HG02798 (cell line): Measurements from ENCODE around the gene KIF18A.
"Not testable (repeated sequence)": the region's sequence is repeated elsewhere in the genome, so short reads cannot be mapped to it uniquely, and the experiment has no call there.

Experiments used
- ATAC-seq: cut with Tn5 transposase; IDR thresholded peaks from one replicate; pipeline ENCODE4 v1.9.1; 2021; ENCODE audit warnings: mild to moderate bottlenecking; ENCODE audit not compliant: unreplicated experiment, poor library complexity

Gene KIF18A

DNA sequence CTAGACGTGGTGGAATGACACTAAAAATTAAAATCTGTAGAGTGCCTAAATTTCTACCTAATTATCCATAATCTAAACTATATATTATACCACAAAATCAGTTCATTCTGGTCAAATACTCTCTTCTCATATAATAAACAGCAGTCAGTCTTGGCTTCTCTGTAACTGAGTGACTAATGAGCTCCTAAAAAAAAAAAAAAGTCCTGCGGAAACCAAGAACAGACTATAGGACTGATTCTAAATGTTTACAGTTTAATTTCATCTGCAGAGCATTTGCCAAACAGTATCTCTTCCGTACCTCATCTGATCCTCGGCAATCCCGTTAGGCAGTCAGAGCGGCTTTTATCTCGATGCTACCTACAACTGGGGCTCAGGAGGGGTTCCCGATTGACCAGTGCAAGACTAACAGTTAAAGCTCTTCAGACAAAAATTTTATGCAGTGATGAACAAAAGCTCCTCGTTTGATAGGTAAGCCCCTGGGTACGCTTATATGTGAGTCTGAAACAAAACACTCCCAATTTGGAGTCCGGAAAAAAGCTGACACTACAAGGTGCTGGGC lies 686 bp downstream of the KIF18A start:
- ATAC-seq, result no peak

DNA sequence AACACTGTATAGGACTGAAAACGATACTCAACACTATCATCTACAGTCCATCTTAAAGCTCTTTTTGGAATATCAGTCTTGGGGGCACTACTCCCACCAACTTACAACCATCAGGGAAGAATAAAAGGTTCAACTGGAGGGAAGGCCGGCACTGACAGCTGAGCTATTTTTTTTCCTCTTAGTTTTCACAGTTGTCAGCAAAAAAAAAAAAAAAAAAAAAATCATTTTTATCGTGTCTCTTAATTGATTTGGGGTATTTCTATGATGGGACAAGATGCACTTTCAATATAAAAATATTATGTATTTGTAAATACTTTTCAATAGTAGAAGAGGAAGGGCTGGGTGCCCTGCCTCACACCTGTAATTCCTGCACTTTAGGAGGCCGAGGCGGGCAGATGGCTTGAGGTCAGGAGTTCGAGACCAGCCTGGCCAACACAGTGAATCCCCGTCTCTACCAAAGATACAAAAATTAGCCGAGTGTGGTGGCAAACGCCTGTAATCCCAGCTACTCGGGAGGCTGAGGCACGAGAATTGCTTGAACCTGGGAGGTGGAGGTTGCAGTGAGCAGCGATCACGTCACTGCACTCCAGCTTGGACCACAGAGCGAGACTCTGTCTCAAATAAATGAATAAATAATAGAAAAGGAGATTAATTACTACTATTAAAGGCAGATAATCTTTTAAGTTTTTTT lies 1.5 kb downstream of the KIF18A start:
- ATAC-seq, result no peak

DNA sequence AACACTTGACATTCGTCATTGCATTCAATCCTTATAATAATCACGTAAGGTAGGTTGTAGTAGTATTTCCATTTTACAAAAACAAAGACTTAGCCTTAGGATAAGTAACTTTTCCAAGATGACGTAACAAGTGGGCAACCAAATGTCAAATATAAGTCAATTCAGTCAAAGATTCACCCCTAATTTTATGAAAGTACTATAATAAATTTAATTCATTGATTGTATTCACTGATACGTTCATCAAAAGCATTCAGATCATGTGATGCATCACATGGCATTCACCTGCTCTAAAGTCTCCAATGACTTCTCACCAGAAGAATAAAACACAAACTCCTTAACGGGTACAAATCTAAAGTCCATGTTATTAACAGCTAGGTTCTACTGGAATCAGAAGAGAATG lies 2.1 kb downstream of the KIF18A start:
- ATAC-seq, result no peak

DNA sequence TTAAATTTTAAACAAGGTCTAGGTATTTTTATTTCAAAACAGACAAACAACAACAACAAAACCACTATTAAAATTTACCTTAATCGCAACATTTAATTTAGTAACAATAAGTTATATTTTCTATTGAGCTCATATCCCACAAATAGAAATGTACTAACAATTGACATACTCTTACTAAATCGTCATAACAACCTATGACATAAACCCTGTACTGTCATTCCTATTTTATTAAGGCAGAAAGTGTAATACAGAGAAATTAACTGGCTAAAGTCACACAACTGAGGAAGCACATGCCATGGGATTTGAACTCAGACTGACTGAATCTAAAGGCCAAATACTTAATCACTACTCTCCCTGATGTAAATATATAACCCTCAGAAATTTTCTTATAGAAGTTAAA lies 3.0 kb downstream of the KIF18A start:
- ATAC-seq, result no peak

DNA sequence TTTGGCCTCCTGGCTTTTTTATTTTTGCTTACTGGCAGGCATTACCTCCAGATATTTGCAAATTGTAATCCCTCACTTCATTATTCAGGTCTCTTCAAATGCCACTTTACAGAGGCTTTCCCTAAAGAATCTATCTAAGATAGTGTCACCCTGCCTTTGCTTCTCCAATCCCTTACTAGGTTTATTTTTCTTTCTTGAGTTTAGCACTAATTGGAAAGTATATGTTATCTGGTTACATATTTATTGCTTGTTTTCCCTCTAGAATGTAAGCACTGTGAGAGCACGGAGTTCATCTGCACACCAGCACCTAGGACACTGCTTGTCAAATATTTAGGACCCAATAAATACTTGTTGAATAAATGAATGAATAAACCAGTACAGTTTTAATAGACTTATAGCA lies 3.5 kb downstream of the KIF18A start:
- ATAC-seq, result no peak

DNA sequence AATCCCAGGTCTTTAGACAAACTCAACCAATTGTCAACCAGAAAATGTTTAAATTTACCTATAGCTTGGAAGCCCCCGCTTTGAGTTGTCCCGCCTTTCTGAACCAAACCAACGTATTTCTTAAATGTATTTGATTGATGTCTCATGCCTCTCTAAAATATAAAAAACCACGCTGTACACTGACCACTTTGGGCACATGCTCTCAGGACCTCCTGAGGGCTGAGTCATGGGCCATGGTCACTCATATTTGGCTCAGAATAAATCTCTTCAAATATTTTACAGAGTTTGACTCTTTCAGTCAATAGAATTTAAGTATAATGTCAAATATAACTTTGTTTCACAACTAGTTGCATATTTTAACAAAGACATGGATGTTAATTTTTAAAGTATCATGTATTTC lies 5.7 kb downstream of the KIF18A start:
- not testable (repeated sequence) for ATAC-seq

DNA sequence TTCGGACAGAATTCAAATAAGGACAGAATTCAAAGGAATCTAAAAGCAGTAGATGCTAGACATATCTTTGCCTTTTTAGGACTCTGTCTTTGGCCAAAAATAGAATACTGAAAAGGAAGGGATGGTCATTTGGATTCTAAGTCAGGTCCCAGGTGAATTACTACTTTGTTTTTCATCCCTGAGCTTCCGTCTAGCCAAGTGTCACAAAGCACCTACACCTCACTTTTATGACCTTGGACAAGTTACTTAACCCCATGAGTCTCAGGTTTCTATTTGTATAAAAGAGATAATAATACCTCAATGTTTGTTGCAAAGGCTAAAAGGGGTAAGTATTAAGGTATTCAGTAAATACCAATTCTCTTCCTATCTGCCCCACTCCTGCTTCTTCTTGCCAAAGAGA lies 7.3 kb downstream of the KIF18A start:
- ATAC-seq, result no peak

DNA sequence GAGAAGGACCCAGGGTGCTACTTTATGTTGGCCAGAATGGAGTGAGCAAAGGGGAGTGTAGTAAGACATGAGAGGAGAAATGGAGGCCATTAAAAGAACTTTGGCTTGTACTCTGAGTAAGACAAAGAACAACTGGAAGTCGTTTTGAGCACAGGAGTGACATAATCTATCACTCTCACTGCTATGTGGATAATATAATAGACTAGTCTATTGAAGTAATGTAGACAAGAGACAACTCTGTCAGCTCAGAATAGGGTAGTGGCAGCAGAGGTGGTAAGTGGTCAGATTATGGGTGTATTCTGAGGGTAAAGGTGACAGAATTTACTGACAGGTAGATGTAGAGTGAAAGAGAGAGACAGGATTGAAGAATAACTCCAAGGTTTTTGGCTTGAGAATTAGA lies 8.2 kb downstream of the KIF18A start:
- ATAC-seq, result no peak

DNA sequence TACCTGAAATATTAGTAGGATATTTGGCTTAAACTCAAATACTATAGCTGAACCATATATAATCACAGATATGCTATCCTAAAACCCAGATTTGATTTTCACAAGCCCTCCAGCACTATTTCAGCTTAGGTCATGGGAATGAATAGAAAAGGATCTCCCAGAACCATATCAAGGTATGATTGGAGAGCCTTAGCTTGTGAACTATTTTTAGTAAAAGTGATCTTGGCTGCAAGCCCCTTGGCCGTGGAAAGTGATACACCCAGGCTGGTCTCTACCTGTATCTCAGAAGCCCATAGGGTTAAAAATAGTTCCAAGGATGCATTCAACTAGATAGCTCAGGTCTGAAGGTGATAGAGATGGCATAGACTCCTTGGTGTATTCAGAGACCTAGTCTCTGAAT lies 9.7 kb downstream of the KIF18A start:
- no peak for ATAC-seq

DNA sequence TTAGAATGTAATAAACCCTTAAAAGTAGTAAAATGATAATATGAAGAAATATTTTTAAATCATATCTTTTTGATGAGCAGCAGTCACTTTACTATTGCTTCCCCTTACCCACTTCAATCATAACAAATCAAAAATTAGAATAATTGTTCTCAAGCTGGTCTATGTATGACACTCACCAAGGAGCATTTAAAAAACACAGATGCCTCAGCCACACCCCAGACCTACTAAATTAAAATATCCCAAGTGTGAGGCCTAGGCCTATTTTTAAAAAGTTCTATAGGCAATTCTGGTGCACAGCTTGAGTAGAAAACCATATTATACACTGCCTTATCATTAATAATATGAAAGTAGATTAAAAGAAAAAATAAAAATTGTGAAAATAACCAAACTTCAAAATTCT lies 15.2 kb downstream of the KIF18A start:
- no peak for ATAC-seq

DNA sequence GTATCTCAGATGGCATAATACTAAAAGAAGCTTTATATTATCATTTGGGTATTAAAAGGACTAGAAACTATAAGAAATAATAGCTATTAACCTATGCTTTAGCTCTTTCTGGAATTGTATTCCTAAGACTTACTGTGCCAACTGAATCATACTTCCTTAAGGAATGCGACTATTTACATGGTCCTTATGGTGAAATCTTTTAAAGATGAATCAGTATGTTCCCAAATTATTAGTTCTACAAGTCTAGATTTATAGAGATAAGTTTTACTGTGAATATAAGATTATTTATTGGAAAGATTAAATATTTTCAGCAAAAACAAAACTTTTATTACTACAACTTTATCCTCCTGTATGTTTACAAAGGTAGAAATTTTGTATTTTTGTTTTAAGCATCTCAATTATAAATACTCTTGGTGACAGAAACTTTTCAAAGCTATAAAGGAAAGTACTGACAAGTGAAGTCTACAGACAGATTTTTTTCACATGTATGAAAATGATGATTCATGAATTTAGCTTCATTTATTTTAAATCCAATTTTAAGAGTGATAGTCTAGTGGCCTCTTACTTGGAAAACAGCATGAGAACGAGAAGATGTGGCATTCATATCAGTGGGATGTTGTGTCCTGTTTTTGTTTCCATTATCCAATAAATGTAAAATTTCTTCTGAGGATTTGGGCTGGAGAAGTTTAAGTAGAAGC lies 17.8 kb downstream of the KIF18A start:
- no peak for ATAC-seq

DNA sequence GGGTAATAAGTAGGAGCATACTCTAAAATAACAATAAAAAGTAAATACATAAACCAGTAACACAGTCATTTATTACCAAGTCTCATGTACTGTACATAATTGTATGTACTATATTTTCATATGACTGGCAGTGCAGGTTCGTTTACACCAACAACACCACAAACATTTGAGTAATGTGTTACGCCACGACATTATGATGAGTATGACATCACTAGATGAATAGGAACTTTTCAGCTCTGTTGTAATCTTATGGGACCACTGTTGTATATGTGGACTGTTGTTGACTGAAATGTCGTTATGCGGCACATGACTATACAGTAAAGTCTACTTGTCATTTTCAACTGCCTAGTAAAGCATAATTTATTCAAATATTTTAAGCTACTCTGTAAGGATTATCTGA lies 18.6 kb downstream of the KIF18A start:
- ATAC-seq, result no peak

DNA sequence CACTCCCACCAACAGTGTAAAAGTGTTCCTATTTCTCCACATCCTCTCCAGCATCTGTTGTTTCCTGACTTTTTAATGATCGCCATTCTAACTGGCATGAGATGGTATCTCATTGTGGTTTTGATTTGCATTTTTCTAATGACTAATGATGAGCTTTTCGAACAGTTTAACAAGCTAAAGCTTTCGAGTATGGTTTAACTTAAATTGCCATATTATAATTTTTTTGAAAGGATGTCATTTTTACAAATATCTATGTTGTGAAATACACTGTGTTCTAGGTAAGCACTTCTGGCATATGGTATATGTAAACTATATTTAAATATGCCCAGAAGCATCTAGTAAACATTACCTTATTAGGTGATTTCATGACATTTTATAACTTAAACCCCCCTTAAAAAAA lies 20.3 kb downstream of the KIF18A start:
- ATAC-seq, result not testable (repeated sequence)

DNA sequence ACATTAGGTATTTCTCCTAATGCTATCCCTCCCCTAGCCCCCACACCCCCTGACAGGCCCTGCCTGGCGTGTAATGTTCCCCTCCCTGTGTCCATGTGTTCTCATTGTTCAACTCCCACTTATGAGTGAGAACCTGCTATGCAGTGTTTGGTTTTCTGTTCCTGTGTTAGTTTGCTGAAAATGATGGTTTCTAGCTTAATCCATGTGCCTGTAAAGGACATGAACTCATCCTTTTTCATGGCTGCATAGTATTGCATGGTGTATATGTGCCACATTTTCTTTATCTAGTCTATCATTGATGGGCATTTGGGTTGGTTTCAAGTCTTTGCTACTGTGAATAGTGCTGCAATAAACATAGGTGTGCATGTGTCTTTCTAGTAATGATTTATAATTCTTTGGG lies 20.8 kb downstream of the KIF18A start:
- ATAC-seq, result not testable (repeated sequence)

DNA sequence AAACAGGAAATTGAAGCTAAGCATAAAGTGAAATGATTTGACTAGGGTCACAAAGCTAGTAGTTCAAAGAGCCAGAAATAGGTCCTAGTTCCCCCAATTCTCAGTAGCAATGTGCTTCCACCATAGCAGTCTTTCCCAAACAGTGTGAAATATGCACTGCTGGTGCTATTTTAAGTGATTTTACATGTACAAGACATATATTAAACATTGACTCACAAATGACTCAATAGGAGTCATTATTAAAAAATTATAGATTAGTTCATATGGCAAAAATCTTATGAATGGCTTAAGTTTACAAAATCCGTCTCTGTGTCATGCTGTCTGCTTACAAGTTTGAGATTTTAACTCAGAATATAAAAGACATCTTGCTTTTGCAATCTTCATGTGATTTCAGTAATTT lies 21.4 kb downstream of the KIF18A start:
- ATAC-seq, result no peak

DNA sequence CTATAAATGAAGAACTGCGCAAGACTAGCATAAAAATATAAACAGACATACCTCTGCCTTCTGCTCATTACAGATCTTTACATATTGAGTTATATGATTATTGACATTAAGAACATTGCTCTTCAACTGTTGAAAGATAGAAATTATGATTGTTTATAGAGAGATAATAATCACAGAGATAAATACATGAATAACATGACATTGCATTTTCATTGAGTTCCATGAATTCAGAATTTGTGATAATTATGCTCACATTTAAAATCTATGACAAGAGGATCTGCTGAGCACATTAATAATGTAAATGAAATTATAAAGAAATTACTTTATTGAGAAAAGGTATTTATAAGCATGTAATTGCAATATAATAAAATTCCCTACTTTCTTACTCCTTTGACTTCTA lies 24.8 kb downstream of the KIF18A start:
- ATAC-seq, result no peak

DNA sequence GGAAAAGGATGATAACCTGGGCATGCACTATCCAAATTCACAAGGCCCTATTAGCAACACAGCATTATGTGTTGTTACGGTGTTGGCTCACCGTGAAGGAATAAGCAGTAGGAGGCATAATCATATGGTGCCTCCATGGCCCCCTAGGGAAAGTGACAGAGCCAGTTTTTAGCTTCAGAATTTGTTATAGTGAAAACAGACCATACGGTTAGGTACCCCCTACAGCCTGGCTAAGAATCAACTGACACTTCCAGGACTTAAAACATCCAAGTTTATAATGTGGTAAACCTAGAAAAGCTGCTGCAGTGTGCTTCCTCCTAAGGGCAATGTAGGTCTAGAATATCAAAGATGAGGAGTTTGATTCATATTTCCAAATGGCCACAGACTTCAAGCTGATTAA lies 30.4 kb downstream of the KIF18A start:
- no peak for ATAC-seq

DNA sequence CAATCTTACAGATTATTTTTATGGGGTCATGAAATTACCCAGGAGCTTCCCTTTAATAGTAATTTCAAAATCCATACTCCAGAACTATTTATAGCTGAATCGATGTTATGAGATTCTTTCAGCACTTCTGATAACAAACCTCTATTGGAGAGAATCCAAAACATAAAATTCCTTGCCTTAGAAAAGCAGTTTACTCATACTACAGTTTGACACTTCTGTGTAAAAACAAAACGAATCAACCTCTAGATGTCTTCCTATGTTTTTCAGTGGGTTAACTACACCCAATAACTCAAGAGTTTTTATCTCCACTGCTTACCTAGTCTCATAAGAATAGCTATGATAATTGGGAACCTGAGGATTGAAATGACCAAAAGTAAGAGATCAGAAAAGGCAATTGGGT lies 35.6 kb downstream of the KIF18A start:
- no peak for ATAC-seq

DNA sequence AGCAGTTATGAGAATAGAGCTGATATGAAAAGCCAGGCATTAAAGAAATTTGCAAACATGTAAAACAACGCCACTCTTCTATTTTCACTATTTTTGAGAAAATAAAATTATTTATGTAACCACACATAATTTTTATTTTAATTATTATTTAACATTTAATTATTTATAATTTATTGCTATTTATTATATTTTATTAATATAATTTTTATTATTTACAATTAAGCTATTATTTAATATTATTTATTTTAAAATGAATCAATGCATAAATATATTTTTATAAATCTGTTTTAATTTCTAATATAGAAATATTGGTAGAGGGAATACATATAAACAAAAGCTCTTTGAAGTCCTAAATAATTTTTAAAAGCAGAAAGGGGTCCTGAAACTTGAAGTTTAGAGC lies 36.7 kb downstream of the KIF18A start:
- no peak for ATAC-seq

DNA sequence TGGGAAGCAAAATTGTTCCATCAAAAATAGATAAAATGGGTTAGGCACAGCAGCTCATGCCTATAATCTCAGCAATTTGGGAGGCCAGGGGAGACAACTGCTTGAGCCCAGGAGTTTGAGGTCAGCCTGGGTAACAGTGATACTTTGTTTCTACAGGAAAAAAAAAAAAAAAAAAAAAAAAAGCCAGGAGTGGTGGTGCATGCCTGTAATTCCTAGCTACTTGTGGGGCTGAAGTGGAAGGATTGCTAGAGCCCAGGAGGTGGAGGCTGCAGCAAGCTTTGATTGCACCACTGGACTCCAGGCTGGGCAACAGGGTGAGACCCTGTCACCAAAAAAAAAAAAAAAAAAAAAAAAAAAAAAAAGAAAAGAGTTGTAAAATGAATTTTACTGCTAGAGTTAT lies 49.6 kb downstream of the KIF18A start:
- ATAC-seq, result no peak

DNA sequence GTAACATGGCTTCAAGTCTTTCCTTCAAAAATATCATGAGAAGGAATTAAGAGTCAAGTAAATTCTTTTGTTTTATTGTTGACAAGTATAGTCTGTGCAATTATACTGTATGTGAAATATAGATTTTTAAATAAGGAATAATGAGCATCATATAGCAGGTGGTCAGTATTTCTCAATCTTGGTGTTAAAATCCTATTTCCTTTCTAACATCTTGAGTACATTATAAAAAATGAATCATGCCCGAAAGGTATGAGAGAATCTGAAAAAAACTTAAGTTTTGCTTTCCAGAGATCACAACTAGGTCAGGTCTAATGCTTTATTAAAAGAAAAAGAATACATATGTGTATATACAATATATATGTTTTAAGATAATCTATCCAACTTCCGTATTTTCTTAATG lies 53.1 kb downstream of the KIF18A start:
- no peak for ATAC-seq
